GM21529 (cell line): ENCODE data around the gene ALB.
"Not testable (repeated sequence)": the region's sequence is repeated elsewhere in the genome, so short reads cannot be mapped to it uniquely, and the experiment has no call there.

Experiments used
- ATAC-seq: cut with Tn5 transposase; IDR thresholded peaks from one replicate; pipeline ENCODE4 v1.9.1; 2021; ENCODE audit not compliant: unreplicated experiment

The ALB gene

DNA sequence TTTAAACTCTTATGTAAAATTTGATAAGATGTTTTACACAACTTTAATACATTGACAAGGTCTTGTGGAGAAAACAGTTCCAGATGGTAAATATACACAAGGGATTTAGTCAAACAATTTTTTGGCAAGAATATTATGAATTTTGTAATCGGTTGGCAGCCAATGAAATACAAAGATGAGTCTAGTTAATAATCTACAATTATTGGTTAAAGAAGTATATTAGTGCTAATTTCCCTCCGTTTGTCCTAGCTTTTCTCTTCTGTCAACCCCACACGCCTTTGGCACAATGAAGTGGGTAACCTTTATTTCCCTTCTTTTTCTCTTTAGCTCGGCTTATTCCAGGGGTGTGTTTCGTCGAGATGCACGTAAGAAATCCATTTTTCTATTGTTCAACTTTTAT lies at the start of gene ALB:
TSS of gene ALB (plus strand) at position 246 of the 400 bp plus-strand sequence. CDS start at position 287, 41 bp downstream.
- ATAC-seq: no peak

DNA sequence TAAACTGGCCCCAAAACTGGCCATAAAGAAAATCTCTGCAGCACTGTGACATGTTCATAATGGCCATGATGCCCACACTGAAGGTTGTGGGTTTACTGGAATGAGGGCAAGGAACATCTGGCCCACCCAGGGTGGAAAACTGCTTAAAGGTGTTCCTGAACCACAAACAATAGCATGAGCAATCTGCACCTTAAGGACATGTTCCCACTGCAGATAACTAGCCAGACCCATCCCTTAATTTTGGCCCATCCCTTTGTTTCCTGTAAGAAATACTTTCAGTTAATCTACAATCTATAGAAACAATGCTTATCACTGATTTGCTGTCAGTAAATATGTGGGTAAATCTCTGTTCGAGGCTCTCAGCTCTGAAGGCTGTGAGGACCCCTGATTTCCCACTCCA lies 46.9 kb upstream of the ALB start:
- not testable (repeated sequence) for ATAC-seq

DNA sequence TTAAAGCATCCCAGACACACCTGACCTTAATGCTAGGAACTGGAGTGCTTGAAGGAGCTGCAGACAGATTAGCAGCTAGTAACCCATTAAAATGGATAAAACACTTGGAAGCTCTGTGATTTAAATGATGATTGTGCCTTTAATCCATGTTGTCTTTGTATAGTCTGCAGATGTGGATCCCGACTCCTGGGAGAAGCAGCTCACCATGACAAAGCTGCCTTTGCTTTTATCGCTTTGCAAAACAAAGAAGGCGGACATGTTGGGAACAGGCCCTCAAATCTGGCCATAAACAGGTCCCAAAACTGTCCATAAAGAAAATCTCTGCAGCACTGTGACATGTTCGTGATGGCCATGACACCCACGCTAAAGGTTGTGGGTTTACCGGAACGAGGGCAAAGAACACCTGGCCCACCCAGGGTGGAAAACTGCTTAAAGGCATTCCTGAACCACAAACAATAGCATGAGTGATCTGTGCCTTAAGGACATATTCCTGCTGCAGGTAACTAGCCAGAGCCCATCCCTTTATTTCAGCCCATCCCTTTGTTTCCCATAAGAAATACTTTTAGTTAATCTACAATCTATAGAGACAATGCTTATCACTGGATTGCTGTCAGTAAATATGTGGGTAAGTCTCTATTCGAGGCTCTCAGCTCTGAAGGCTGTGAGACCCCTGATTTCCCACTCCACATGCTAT lies 34.4 kb upstream of the ALB start:
- ATAC-seq: not testable (repeated sequence)

DNA sequence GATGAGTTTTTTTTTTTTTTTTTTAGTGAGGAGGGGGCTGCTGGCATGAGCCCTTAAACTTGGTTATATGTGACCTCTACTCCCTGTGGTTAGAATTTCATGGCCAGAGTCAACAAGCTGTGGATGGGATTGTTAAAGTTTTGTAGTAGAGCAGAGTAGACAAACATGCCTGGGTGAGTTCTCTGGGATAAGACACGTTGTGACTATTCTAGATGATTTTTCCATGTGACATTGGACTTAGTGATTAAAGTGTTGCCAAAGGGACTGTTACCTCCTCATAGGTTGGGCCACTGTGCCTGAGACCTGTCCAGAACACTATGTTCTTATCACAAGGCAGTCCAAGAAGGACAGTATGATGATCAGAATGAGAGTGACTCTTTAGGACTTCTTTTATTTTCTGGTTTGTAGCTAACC lies 28.8 kb upstream of the ALB start:
- ATAC-seq: no peak

DNA sequence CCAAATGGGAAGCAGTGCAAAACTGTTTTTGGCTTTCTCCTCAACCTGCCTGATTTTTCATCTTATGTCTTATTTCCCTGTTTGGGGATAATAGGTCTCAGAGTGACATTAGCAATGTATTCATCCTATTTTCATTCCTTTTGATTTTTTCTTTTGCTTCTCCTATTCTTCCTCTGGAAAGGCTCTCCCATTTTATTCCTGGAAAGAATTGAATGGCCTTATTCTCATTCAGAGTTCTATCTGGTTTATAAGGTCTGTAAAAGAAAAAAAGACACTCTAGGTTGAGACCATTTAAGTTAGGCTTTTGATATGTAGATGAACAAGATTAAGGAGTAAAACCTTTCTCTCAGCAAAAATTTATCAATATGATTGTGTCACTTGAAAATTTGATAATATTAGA lies 27.8 kb upstream of the ALB start:
- ATAC-seq: no peak

DNA sequence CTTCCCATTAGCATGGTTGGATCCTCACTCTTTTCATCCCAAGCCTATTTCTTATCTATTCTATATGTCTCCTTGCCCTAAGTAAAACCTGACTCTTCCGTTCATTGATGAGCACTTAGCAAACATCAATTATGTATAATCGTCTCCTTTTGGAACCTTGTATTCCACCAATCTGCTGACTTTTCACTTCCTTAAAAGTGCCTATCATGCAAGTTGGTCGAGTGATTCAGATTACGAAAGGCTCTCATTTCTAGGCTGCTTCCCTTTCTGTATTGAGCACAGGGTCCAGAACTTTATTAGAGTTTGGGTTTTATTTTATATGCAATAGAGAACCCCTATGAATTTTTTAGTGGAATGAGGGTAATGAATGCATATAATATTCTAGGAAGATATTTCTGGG lies 27.1 kb upstream of the ALB start:
- ATAC-seq: no peak

DNA sequence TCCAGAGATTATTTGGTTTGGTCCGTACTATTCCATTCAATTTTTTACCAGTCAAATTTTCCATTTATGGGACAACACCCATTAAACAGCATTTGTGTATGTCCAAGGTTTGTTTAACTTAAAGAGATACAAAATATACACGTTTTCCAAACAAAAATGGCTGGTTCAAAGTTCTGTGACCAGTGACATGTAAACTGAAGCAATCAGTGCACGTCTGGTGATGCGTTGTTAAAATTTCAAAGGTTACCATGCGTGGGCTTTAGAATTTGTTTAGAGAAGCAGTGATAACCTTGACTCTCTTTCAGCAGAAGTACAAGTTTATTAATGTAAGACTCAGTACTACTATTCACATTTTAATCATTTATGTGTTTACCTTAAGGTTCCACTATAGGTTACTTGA lies 25.2 kb upstream of the ALB start:
- ATAC-seq: no peak

DNA sequence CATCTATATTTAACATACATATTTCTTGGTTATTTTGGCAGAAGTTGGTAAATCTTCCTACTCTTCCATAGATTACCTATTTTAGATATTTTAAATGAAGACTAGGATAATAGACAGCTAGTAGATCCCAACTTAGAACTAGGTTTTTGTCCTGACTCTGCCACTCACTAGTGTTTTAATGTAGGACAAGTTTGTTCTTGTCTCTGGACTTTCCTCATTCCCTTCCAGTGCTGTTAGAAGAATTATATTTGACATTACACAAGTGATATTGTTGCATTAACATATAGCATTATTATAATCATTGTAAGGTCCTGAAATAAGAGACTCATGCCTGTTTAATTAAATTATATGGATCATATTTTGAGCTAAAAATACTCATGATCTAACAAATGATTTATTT lies 24.1 kb upstream of the ALB start:
- ATAC-seq: no peak

DNA sequence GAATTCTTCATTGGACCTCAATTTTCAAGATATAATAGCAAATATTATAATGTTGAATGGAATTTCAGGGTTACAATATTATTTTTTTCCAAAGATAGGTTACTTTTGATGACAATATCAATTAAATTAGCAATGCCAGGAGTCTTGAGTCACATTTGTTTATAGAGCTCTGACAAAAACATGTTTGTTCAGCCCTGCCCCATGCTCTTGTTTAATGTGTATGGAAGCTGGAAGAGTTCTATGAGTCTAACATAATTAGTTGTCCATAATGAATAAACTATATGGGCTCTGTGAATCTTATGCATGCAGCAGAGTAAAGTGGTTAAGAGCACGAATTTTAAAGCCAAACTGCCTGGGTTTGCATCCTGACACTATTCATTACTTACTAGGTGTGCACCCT lies 22.9 kb upstream of the ALB start:
- no peak for ATAC-seq

DNA sequence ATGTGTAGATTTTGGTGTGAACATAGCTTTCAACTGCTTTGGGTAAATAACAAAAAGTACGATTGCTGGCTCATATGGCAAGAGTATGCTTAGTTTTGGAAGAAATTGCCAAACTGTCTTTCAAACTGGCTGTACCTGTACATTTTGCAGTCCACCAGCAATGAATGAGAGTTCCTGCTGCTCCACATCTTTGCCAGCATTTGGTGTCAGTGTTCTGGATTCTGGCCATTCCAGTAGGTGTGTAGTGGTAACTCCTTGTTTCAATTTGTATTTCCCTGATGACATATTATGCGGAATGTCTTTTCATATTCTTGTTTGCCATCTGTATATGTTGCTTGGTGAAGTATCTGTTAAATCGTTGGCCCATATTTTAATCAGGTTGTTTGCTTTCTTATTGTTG lies 20.6 kb upstream of the ALB start:
- ATAC-seq: no peak

DNA sequence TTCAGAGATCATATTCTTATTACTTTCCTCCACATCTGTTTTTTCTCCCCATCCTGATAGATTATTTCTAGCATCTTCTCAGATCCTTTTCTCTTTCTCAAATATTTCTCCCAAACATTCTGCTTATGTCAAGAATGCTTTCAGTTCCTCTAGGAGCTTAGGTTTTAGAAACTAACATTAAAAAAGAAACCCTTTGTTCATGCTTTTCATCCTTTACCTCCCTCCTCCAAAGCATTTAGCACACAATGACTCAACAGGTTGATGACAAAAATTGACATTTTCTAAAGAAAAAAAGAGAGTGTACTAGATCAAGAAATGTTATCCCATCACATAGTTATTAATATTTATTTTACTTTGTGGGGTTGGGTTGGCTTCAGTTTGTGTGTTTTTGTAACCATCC lies 16.5 kb upstream of the ALB start:
- ATAC-seq: no peak

DNA sequence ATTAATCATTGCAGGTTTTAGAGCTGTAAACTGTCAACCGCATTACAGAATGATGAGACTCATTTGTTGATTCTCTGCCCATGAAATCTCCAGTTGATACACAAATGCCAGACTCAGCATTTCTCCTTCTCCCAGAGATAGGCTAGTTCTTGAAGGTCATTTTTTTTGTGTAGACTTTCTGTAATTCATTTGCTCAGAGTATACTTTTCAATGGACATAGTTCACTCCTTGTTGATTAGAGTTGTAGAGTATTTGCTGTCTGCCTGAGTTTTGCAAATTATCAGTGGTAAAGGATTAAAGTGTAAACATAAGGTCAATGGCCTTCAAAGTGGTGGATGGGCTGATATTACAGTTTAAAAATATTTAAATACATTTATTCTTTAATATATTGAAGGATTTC lies 15.2 kb upstream of the ALB start:
- ATAC-seq: no peak

DNA sequence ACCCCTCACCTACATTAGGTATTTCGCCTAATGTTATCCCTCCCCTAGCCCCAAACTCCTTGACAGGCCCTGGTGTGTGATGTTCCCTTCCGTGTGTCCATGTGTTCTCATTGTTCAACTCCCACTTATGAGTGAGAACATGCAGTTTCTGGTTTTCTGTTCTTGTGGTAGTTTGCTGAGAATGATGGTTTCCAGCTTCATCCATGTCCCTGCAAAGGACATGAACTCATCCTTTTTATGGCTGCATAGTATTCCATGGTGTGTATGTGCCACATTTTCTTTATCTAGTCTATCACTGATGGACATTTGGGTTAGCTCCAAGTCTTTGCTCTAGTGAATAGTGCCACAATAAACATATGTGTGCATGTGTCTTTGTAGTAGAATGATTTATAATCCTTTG lies 14.4 kb upstream of the ALB start:
- not testable (repeated sequence) for ATAC-seq

DNA sequence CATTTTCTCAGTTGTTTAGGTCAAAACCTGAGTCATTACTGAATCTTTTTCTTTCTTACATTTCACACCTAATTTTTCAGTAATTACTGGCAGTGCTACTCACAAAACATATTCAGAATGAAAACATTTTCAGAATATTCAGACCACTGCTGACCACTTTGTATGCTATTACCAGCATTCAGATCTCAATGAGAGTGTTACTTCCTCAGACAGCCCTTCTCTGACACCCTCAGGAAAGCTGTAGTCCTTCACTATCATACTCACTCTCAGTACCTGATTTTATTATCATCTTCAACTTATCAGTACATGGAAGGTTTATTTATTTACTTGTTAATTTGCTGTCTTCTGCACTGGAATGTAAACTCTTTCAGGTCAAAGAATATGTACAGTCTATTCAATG lies 12.3 kb upstream of the ALB start:
- no peak for ATAC-seq

DNA sequence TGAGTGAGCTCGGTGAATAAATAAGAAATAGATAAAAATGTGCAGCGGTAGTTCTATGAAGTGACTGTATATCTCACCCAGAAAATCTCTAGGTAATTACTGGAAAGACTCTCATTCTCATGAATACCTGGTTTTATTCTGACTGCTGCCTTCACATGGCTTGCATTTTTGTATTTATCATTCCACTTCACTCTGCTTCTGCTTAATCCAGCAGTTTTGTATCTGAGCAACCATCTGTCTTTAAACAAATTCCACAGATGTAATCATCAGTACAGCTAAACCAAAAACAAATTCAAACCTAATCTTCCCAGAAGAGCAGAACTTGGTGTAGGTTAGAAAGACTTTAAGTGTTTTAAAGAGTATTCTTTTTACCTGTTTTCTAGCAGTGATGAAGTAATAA lies 11.2 kb upstream of the ALB start:
- no peak for ATAC-seq

DNA sequence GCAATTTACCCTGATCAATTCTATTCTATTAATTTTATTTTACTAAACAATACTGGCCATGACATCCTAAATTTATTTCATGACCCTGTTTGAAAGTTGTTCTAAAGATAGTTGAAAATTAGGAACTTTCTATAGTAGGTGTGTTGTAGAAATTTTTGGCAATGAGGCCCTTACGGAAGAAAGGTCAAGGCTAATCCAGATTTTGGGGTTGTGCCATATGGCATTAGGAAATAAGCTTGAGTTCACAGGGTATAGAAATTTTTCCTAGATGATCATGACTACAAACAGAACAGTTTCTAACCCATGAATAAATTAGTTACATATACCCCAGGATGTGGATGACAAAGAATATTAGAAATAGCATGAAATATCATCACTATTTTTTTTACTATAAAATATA lies 7.8 kb upstream of the ALB start:
- no peak for ATAC-seq

DNA sequence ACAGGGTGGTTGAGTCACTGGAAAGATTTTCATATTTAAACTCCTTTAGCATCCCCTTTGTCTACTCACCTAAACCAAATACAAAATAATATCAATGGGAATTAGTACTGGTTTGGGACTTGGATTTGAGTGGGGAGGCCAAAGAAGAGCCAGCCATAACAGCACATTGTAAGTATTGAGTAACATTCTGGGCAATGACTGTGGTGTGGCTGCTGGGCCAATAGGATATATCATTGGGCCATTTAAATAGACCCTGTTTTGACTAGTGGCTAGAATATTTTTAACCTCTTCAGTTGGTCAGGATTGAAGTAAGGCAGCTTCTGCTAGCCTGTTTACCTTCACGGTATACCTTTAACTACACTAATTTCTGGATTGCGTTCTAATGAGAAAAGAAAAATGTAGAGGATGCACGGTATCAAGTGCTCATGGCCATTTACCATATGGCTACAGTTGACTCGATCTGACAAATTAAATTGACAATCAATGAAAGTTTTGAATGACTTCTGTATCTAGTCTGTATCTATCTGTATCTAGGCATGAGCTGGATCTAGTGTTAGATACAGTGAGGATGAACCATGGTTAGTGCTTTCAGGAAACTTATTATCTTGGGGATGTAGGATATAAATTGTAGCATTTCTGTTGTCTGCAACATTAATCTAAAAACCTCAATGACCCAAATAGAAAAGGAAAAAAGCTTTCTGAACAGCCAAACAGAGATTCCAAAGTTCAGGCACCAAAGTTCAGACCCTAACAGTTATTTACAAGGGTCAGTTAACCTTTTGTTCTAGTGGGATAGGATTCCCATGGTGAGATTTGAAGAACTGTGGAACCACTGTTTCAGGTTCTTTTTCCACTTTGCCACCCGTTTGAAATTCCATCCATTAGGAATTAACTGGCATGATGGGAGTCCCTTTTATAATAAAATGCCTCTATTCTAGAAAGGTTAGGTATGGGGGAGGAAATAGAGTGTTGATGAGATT lies 6.8 kb upstream of the ALB start:
- no peak for ATAC-seq

DNA sequence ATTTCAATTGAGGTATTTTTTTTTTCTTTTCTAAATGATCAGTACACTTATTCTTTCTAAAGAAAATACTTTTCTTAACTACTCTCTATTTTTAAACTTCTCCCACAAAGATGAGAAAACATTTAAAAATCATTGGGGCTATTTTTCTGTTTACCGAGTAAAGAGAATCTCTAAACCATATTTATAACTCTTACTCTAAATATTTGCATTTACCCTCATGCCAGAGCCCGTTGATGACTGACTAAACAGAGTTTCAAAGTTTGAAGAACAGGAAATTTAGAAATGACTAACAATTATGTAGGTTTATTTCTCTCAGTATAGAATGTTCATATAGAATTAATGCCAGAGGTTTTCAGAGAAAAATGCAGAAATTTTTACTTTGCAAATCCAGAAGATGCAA lies 2.7 kb upstream of the ALB start:
- ATAC-seq: no peak

DNA sequence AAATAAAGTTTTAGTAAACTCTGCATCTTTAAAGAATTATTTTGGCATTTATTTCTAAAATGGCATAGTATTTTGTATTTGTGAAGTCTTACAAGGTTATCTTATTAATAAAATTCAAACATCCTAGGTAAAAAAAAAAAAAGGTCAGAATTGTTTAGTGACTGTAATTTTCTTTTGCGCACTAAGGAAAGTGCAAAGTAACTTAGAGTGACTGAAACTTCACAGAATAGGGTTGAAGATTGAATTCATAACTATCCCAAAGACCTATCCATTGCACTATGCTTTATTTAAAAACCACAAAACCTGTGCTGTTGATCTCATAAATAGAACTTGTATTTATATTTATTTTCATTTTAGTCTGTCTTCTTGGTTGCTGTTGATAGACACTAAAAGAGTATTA lies 370 bp downstream of the ALB start:
- no peak for ATAC-seq

DNA sequence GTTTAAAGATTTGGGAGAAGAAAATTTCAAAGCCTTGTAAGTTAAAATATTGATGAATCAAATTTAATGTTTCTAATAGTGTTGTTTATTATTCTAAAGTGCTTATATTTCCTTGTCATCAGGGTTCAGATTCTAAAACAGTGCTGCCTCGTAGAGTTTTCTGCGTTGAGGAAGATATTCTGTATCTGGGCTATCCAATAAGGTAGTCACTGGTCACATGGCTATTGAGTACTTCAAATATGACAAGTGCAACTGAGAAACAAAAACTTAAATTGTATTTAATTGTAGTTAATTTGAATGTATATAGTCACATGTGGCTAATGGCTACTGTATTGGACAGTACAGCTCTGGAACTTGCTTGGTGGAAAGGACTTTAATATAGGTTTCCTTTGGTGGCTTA lies 1.1 kb downstream of the ALB start:
- ATAC-seq: no peak

DNA sequence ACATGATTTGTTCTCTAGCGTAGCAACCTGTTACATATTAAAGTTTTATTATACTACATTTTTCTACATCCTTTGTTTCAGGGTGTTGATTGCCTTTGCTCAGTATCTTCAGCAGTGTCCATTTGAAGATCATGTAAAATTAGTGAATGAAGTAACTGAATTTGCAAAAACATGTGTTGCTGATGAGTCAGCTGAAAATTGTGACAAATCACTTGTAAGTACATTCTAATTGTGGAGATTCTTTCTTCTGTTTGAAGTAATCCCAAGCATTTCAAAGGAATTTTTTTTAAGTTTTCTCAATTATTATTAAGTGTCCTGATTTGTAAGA lies 2.4 kb downstream of the ALB start:
- ATAC-seq: no peak

DNA sequence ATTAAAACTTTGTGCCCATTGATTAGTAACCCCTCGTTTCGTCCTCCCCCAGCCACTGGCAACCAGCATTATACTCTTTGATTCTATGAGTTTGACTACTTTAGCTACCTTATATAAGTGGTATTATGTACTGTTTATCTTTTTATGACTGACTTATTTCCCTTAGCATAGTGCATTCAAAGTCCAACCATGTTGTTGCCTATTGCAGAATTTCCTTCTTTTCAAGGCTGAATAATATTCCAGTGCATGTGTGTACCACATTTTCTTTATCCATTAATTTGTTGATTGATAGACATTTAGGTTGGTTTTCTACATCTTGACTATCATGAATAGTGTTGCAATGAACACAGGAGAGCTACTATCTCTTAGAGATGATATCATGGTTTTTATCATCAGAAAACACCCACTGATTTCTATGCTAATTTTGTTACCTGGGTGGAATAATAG lies 3.2 kb downstream of the ALB start:
- ATAC-seq: no peak
